ENCODE data around the gene MS4A4E.
"Not testable (repeated sequence)": the region's sequence is repeated elsewhere in the genome, so short reads cannot be mapped to it uniquely, and the experiment has no call there.

The MS4A4E gene

GRCh38 chr11:60194511-60194910 is 48.4 kb downstream of the MS4A4E start:
- ChIA-PET POLR2A (no interaction called here), CTCF (interaction anchor here (0.8 to 5.9 kb wide), 11 partner anchors 8 to 372 kb away, joined by 3 to 28 read pairs (median 6); partner anchors contain the start of gene MS4A6A)
- DNase-seq (ENCODE audit: extremely low spot score) = no peak
- TF ChIP-seq, protein P1, sequence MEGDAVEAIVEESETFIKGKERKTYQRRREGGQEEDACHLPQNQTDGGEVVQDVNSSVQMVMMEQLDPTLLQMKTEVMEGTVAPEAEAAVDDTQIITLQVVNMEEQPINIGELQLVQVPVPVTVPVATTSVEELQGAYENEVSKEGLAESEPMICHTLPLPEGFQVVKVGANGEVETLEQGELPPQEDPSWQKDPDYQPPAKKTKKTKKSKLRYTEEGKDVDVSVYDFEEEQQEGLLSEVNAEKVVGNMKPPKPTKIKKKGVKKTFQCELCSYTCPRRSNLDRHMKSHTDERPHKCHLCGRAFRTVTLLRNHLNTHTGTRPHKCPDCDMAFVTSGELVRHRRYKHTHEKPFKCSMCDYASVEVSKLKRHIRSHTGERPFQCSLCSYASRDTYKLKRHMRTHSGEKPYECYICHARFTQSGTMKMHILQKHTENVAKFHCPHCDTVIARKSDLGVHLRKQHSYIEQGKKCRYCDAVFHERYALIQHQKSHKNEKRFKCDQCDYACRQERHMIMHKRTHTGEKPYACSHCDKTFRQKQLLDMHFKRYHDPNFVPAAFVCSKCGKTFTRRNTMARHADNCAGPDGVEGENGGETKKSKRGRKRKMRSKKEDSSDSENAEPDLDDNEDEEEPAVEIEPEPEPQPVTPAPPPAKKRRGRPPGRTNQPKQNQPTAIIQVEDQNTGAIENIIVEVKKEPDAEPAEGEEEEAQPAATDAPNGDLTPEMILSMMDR (IDR thresholded peaks at IDR 0.05; ENCODE audit: control extremely low read depth, extremely low read depth, low read depth, missing control alignments) = no peak

DNA sequence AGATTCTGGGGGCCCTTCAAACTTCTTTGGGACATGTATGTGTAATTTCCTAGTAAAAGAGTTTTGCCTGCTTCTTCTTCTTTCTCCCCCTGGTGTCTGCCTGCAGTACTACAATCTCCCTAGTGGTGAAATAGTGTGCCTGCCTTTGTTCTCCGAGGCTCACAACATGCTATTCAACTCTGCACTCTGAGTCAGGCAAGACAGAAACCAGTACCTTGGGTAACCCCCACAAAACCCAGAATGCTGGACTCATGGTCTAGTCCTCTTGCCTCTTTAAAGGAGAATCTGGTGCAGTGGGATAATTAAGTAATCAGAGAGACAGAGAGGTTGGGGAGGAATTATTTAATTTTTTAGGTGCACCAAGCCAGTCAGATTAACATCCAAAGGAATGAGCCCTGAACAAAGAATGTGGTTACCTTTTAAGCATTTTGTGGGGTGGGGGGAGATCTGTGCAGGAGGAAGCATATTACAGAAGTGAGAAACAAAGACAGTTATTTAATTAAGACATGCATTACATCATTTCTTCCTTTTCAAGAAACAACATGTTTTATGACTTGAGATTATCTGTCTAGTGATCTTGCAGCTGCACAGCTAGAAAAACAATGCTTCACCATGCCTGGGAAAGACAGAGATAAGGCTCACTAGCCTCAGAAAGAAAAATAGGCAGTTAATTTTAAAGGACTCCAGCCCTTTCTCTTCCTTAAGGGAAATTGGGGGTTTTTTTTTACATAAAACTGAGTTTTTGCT is 49.1 kb downstream of the MS4A4E start:
- peak; percentile 47 for DNase-seq (ENCODE audit: extremely low spot score)
- ChIA-PET CTCF (interaction anchor here (0.8 to 5.9 kb wide), 12 partner anchors 9 to 371 kb away, joined by 3 to 28 read pairs (median 7); partner anchors contain the start of gene MS4A6A), POLR2A (no interaction called here)
- TF ChIP-seq, protein P1 (IDR thresholded peaks at IDR 0.05; ENCODE audit: control extremely low read depth, extremely low read depth, low read depth, missing control alignments) = peak; percentile 70

DNA sequence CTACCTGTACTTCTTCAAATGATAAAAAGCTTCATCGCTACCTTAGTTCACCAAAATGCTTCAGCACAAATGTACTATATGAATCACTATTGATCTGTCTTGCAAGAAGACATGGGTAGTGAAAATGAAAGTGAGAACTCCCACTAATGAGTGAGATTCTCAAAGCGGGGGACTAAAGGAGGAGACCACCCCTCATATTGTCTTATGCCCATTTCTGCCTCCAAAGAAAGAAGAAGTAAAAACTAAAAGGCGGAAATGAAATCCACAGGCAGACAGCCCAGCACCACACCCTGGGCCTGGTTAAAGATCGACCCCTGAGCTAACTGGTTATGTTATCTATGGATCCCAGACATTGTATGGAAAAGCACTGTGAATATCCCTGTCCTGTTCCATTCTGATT is 50.4 kb downstream of the MS4A4E start:
- CTCF ChIA-PET = interaction anchor here (0.8 to 5.9 kb wide), 7 partner anchors 9 to 59 kb away, joined by 3 to 28 read pairs (median 8); partner anchors contain the start of gene MS4A6A
- DNase-seq (ENCODE audit: extremely low spot score); POLR2A ChIA-PET: not testable (repeated sequence)

- DNase-seq (ENCODE audit: extremely low spot score); CTCF ChIA-PET; POLR2A ChIA-PET: not testable (repeated sequence)
Measured at GRCh38 chr11:60188481-60188880, 54.5 kb downstream of the MS4A4E start.

GRCh38 chr11:60186128-60186527 is 56.8 kb downstream of the MS4A4E start:
- POLR2A ChIA-PET = not testable (repeated sequence)
- CTCF ChIA-PET = interaction anchor here (1.1 kb wide), 1 partner anchor 10 kb away, joined by 3 read pairs; no protein-coding TSS in a partner anchor

DNA sequence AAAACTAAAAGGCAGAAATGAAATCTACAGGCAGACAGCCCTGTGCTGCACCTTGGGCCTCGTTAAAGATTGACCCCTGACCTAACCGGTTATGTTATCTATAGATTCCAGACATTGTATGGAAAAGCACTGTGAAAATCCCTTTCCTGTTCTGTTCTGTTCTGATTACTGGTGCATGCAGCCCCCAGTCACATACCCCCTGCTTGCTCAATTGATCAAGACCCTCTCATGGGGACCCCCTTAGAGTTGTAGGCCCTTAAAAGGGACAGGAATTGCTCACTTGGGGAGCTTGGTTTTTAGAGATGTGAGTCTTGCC is 57.5 kb downstream of the MS4A4E start:
- DNase-seq (ENCODE audit: extremely low spot score); POLR2A ChIA-PET: not testable (repeated sequence)
- CTCF ChIA-PET = interaction anchor here (1.1 to 3.6 kb wide), 3 partner anchors 9 to 66 kb away, joined by 3 to 28 read pairs (median 12); no protein-coding TSS in a partner anchor

More at GRCh38 chr11:60186128-60186527, 56.8 kb downstream of the MS4A4E start:
- DNase-seq (ENCODE audit: extremely low spot score) = not testable (repeated sequence)

DNA sequence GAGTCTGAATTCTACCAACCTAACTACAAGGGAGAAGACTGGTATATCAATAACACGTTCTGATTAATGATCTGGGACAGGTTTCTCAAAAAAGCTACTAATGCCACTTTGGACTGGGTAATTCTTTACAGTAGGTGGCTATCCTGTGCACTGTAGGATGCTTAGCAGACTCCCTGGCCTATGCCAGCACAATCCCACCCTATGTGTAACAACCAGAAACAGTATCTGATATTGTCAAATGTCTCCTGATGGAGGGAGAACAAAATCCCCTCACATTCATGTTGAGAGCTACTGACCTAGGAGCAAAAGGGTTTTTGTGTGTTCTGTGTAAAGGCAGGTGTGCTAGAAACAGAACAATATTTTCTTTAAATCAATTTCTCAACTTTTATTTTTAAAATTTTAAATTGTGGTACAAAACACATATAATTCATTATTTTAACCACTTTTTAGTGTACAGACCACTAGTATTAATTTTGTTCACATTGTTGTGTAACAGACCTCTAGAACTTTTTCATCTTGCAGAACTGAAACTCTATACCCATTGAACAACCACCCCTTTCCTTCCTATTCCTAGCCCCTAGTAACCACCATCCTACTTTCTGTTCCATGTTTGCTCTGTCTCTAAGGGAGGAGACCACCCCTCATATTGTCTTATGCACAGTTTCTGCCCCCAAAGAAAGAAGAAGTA is 58.0 kb downstream of the MS4A4E start:
- CTCF ChIA-PET = interaction anchor here (1.1 to 3.6 kb wide), 4 partner anchors 9 to 80 kb away, joined by 3 to 28 read pairs (median 8); no protein-coding TSS in a partner anchor
- POLR2A ChIA-PET = no interaction called here
- TF ChIP-seq, protein P1 (IDR thresholded peaks at IDR 0.05; ENCODE audit: control extremely low read depth, extremely low read depth, low read depth, missing control alignments) = no peak
- DNase-seq (ENCODE audit: extremely low spot score) = no peak

DNA sequence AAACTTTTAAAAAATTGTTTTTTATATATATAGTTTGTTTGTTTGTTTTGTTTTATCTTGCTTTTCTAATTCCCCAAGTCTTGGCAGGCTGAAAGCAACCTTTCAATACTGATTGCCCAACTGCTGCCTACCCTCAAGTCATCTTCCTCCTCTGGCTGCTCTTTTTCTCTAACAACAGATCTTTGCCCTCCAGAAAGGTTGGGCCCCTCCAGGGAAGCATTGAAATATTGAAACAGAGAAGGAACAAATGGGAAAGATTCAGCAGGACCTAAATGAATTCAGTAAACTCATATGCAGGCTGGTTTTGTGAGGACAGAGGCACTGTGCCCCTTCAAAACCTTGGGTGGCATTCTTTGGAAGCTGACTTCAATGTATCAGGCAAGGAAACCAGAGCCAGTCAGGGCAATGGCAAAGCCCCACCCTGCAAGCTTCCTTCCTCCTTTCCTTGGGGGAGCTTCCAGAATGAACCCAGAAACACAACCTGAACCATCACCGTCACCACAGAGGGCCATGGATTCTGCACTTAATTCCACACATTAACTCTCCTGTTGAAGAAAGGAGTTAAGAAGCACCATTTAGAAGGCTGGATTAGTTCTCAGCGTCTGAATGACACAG is 59.2 kb downstream of the MS4A4E start:
- TF ChIP-seq, protein P1 (IDR thresholded peaks at IDR 0.05; ENCODE audit: control extremely low read depth, extremely low read depth, low read depth, missing control alignments) = no peak
- ChIA-PET POLR2A (no interaction called here), CTCF (interaction anchor here (1.4 to 3.6 kb wide), 5 partner anchors 10 to 81 kb away, joined by 5 to 28 read pairs (median 10); no protein-coding TSS in a partner anchor)
- DNase-seq (ENCODE audit: extremely low spot score) = no peak
